DND-41 (cell line): ENCODE data around the gene GNB5.

Experiments
- CTCF ChIP-seq: IDR thresholded peaks from 2 replicates; pipeline ENCODE4 v1.5.1; 2012; ENCODE audit warnings: borderline replicate concordance, low read length, moderate library complexity, mild to moderate bottlenecking; ENCODE audit not compliant: poor library complexity, severe bottlenecking; ENCODE audit errors: extremely low read depth
- EZH2 ChIP-seq: IDR thresholded peaks from 3 replicates; pipeline ENCODE4 v1.6.1; 2012; ENCODE audit warnings: borderline replicate concordance, low read depth, mild to moderate bottlenecking, moderate library complexity, low read length, inconsistent platforms; ENCODE audit not compliant: severe bottlenecking

- TF ChIP-seq CTCF = no peak
- no peak for TF ChIP-seq EZH2
Observed at GRCh38 chr15:52172869-52173268, 18.3 kb downstream of the GNB5 start.
